PC-3 (cell line): ENCODE data around the gene GLI3. TPM values are rescaled to one million over a fixed set of nuclear protein-coding genes. Genes with fewer than 3 reads are reported as not detected.

Source experiments
- ATAC-seq: fragments of 200-7000 bp; cut with Tn5 transposase; 2 replicates; pipeline ENCODE4 v1.9.1; 2020; ENCODE audit warnings: mild to moderate bottlenecking, moderate library complexity
- BruUV-seq: library from RNA; stranded (reverse); fragments of 400-500 nt; replicated peaks from 2 replicates; lab custom pipeline; 2021; lab: Mats Ljungman, UMichigan
- CTCF ChIA-PET: fragments of 300-600 bp; sonication (Branson Sonifier 250); formaldehyde crosslinking; loops from one replicate; lab custom pipeline; 2022; ENCODE audit warnings: antibody characterized with exemption; lab: Charles Lee
- POLR2A ChIA-PET: fragments of 300-600 bp; sonication (Branson Sonifier 250); formaldehyde crosslinking; loops from one replicate; lab custom pipeline; 2022; ENCODE audit warnings: antibody characterized with exemption; ENCODE audit not compliant: unreplicated experiment; lab: Charles Lee
- DNase-seq: peaks from one replicate; pipeline ENCODE4 v3.0.0-alpha.2; 2015
- H2AFZ ChIP-seq: fragments of 300-600 bp; sonication (generic); 2 replicates; pipeline ENCODE4 v1.6.0; 2016; ENCODE audit warnings: antibody characterized with exemption, low read length
- H3F3A ChIP-seq: fragments of 300-600 bp; sonication (generic); one replicate; pipeline ENCODE4 v1.6.0; 2017; ENCODE audit warnings: antibody characterized with exemption, low read length, control low read depth, mild to moderate bottlenecking; ENCODE audit not compliant: unreplicated experiment
- H3K27ac ChIP-seq: fragments of 300-600 bp; sonication (generic); 2 replicates; pipeline ENCODE4 v1.5.1; 2016; ENCODE audit warnings: mild to moderate bottlenecking, low read length
- H3K27me3 ChIP-seq: fragments of 300-600 bp; sonication (generic); 2 replicates; pipeline ENCODE4 v1.6.1; 2016; ENCODE audit warnings: low read length, mixed read lengths
- H3K36me3 ChIP-seq: fragments of 300-600 bp; sonication (generic); 2 replicates; pipeline ENCODE4 v1.6.1; 2016; ENCODE audit warnings: low read depth, mixed run types, low read length, mixed read lengths
- H3K4me1 ChIP-seq: fragments of 300-600 bp; sonication (generic); 2 replicates; pipeline ENCODE4 v1.5.1; 2016; ENCODE audit warnings: low read length; ENCODE audit not compliant: insufficient read depth
- H3K4me2 ChIP-seq: fragments of 300-600 bp; sonication (generic); 2 replicates; pipeline ENCODE4 v1.6.0; 2016; ENCODE audit warnings: low read length
- H3K4me3 ChIP-seq: fragments of 300-600 bp; sonication (generic); 2 replicates; pipeline ENCODE4 v1.5.1; 2016; ENCODE audit warnings: mild to moderate bottlenecking, low read length, mixed read lengths
- H3K79me2 ChIP-seq: fragments of 300-600 bp; sonication (generic); 2 replicates; pipeline ENCODE4 v1.6.1; 2017; ENCODE audit warnings: low read length, mixed read lengths
- H3K9ac ChIP-seq: fragments of 300-600 bp; sonication (generic); 2 replicates; pipeline ENCODE4 v1.6.0; 2016; ENCODE audit warnings: mild to moderate bottlenecking, low read length
- H3K9me2 ChIP-seq: fragments of 300-600 bp; sonication (generic); replicated peaks from 2 replicates; pipeline ENCODE4 v1.6.1; 2016; ENCODE audit warnings: mixed run types, low read length, mixed read lengths
- H3K9me3 ChIP-seq: fragments of 300-600 bp; sonication (generic); 2 replicates; pipeline ENCODE4 v1.6.1; 2016; ENCODE audit warnings: low read length, mixed read lengths
- H4K20me1 ChIP-seq: fragments of 300-600 bp; sonication (generic); 2 replicates; pipeline ENCODE4 v1.6.1; 2016; ENCODE audit warnings: low read length, mixed read lengths
- CTCF ChIP-seq: fragments of 300-600 bp; sonication (generic); conservative IDR thresholded peaks from 2 replicates; pipeline ENCODE4 v1.5.1; 2017; ENCODE audit warnings: antibody characterized with exemption, low read depth, mild to moderate bottlenecking, low read length
- EZH2 ChIP-seq: fragments of 300-600 bp; sonication (generic); IDR thresholded peaks from one replicate; pipeline ENCODE4 v1.6.1; 2017; ENCODE audit warnings: antibody characterized with exemption, mild to moderate bottlenecking, low read length; ENCODE audit not compliant: unreplicated experiment
- EZH2phosphoT487 ChIP-seq: fragments of 300-600 bp; sonication (generic); IDR thresholded peaks from 2 replicates; pipeline ENCODE4 v1.6.1; 2018; ENCODE audit warnings: mild to moderate bottlenecking, antibody characterized with exemption, low read length, borderline replicate concordance
- intact Hi-C: fragments of 100-400 bp; cut with micrococcal nuclease; formaldehyde crosslinking; loops from 2 replicates; pipeline ENCODE4 v1.9.0; 2023
- total RNA-seq: library from RNA; depleted of rRNA; stranded (reverse); fragments of >200 nt; gene quantifications from 2 replicates; pipeline ENCODE4 v1.2.3, GENCODE V29; 2014

The GLI3 gene
- total RNA-seq, 1 experiment from 2014 or later = 3.5 TPM

GRCh38 chr7:42123716-42124115 is 113.3 kb downstream of the GLI3 start:
- BruUV-seq = no TSS peak
- intact Hi-C loops = no loop called here
- CTCF ChIA-PET = no interaction called here
- no peak for TF ChIP-seq CTCF
- no peak for TF ChIP-seq EZH2phosphoT487
- Histone ChIP-seq H4K20me1 (no peaks in the 10 kb centered on the region), H3K27ac (no peak overlapping the region), H3K9me2 (no peaks in the 10 kb centered on the region), H3K79me2 (no peaks in the 10 kb centered on the region; the same call in 1 of the 2 replicates), H3K4me1 (no peaks in the 10 kb centered on the region), H3K27me3 (no peaks in the 10 kb centered on the region), H3K36me3 (no peaks in the 10 kb centered on the region), H3K9ac (no peak overlapping the region), H3F3A (no peaks in the 10 kb centered on the region), H3K9me3 (no peaks in the 10 kb centered on the region), H3K4me3 (no peak overlapping the region), H2AFZ (no peak overlapping the region), H3K4me2 (no peak overlapping the region)
- DNase-seq (no peak), ATAC-seq (no peak)
- POLR2A ChIA-PET = no interaction called here

- intact Hi-C loops = no loop called here
- H3K4me1 ChIP-seq = no peaks in the 10 kb centered on the region; the same call in 1 of the 2 replicates
- ATAC-seq (no peak), DNase-seq (no peak)
- no peaks in the 10 kb centered on the region for H3K9me3 ChIP-seq
- ChIA-PET CTCF (no interaction called here), POLR2A (no interaction called here)
- no peaks in the 10 kb centered on the region for H3F3A ChIP-seq
- H3K27me3 ChIP-seq = no peaks in the 10 kb centered on the region
- no peak overlapping the region for H3K4me2 ChIP-seq
- no peaks in the 10 kb centered on the region; the same call in 1 of the 2 replicates for H3K79me2 ChIP-seq
- no peak overlapping the region for H3K27ac ChIP-seq
- no TSS peak for BruUV-seq
- no peak overlapping the region for H2AFZ ChIP-seq
- no peak overlapping the region for H3K4me3 ChIP-seq
- H3K9me2 ChIP-seq = no peaks in the 10 kb centered on the region
- H3K9ac ChIP-seq = no peak overlapping the region
- TF ChIP-seq EZH2phosphoT487 (no peak), EZH2 (no peak), CTCF (no peak)
- no peaks in the 10 kb centered on the region for H4K20me1 ChIP-seq
- no peaks in the 10 kb centered on the region for H3K36me3 ChIP-seq
Measured at GRCh38 chr7:42120191-42120590, 116.8 kb downstream of the GLI3 start.

GRCh38 chr7:42117201-42117600 is 119.8 kb downstream of the GLI3 start:
- Histone ChIP-seq H3K9me2 (no peaks in the 10 kb centered on the region), H3K4me3 (no peak overlapping the region), H4K20me1 (no peaks in the 10 kb centered on the region), H3K27ac (no peak overlapping the region), H3K9ac (no peak overlapping the region), H2AFZ (no peak overlapping the region), H3K36me3 (no peaks in the 10 kb centered on the region), H3K79me2 (no peaks in the 10 kb centered on the region; the same call in 1 of the 2 replicates), H3K4me2 (no peak overlapping the region), H3K9me3 (no peaks in the 10 kb centered on the region), H3K27me3 (no peaks in the 10 kb centered on the region), H3F3A (no peaks in the 10 kb centered on the region), H3K4me1 (no peaks in the 10 kb centered on the region; the same call in 1 of the 2 replicates)
- ATAC-seq (no peak), DNase-seq (no peak)
- intact Hi-C loops = no loop called here
- ChIA-PET CTCF (no interaction called here), POLR2A (no interaction called here)
- TF ChIP-seq CTCF (no peak), EZH2 (no peak), EZH2phosphoT487 (no peak)
- no TSS peak for BruUV-seq
